Fibroblast of skin of abdomen (primary cell): ENCODE measurements around the gene FLRT2. TPM values are rescaled to one million over a fixed set of nuclear protein-coding genes. Genes with fewer than 3 reads are reported as not detected.

Source experiments
- DNase-seq: peaks from one replicate; pipeline ENCODE4 v3.0.0-alpha.2; 2013
- polyA plus RNA-seq, 2 experiments: library from polyadenylated mRNA; unstranded; fragments of 120-200 nt; gene quantifications; one replicate each; pipeline ENCODE4 v1.2.1, GENCODE V29; 2013; ENCODE audit not compliant: insufficient read length in 2 of 2

FLRT2 gene
- polyA plus RNA-seq (2013, experiment 1 of 2; ENCODE audit: insufficient read length), result 54.6 TPM
- 53.5 TPM for polyA plus RNA-seq (2013, experiment 2 of 2; ENCODE audit: insufficient read length)

GRCh38 chr14:85529803-85530574 is at the start of gene FLRT2:
Gene FLRT2, plus strand, starts transcription at chr14:85530144. Its CDS starts 91,371 bp downstream, at chr14:85621515.
- DNase-seq, result peak; percentile 72

- no peak for DNase-seq
Measured at GRCh38 chr14:85481471-85481870, 48.5 kb upstream of the FLRT2 start.

GRCh38 chr14:85482552-85482951 is 47.4 kb upstream of the FLRT2 start:
- no peak for DNase-seq

- DNase-seq, result peak; percentile 10
Measured at GRCh38 chr14:85483037-85483436, 46.9 kb upstream of the FLRT2 start.

- DNase-seq, result no peak
Measured at GRCh38 chr14:85483652-85484051, 46.3 kb upstream of the FLRT2 start.

GRCh38 chr14:85487215-85487614 is 42.7 kb upstream of the FLRT2 start:
- no peak for DNase-seq

- DNase-seq, result no peak
Measured at GRCh38 chr14:85501751-85502150, 28.2 kb upstream of the FLRT2 start.

GRCh38 chr14:85508863-85509262 is 21.1 kb upstream of the FLRT2 start:
- no peak for DNase-seq

- no peak for DNase-seq
Measured at GRCh38 chr14:85512451-85512850, 17.5 kb upstream of the FLRT2 start.

- no peak for DNase-seq
Measured at GRCh38 chr14:85514487-85514886, 15.5 kb upstream of the FLRT2 start.

GRCh38 chr14:85516239-85517113 is 13.5 kb upstream of the FLRT2 start:
- peak; percentile 96 for DNase-seq

- DNase-seq, result no peak
Measured at GRCh38 chr14:85517114-85517688, 12.7 kb upstream of the FLRT2 start.

GRCh38 chr14:85519661-85520305 is 10.2 kb upstream of the FLRT2 start:
- DNase-seq, result no peak

- no peak for DNase-seq
Measured at GRCh38 chr14:85520581-85520980, 9.4 kb upstream of the FLRT2 start.

- no peak for DNase-seq
Measured at GRCh38 chr14:85523624-85524023, 6.3 kb upstream of the FLRT2 start.

GRCh38 chr14:85527006-85527405 is 2.9 kb upstream of the FLRT2 start:
- DNase-seq, result peak; percentile 49

- peak; percentile 20 for DNase-seq
Measured at GRCh38 chr14:85527445-85528035, 2.4 kb upstream of the FLRT2 start.

GRCh38 chr14:85528080-85528896 is 1.7 kb upstream of the FLRT2 start:
- DNase-seq, result peak; percentile 89

- DNase-seq, result peak; percentile 82
Measured at GRCh38 chr14:85528897-85529631, 880 bp upstream of the FLRT2 start.

- no peak for DNase-seq
Measured at GRCh38 chr14:85530626-85531025, 682 bp downstream of the FLRT2 start.
